ENCODE measurements around the gene SEPHS2. TPM values are rescaled to one million over a fixed set of nuclear protein-coding genes. Genes with fewer than 3 reads are reported as not detected.

The SEPHS2 gene
- total and polyA plus RNA-seq, 2 of the 8 experiments (the other 6 are each of a cell fraction or from before 2014, with no cell fraction given): 28.2 to 61.8 TPM

GRCh38 chr16:30491229-30491628, 45.6 kb upstream of the SEPHS2 start:
- no peak for TF ChIP-seq NRF1 (IDR thresholded peaks at IDR 0.05; ENCODE audit: low read depth, low read length)
- TF ChIP-seq BCL11A (IDR thresholded peaks at IDR 0.05; ENCODE audit: low read depth in 2 of 2, low read length in 2 of 2): no peak
- no peak for TF ChIP-seq EGR1 (IDR thresholded peaks at IDR 0.05; ENCODE audit: borderline replicate concordance, low read depth, low read length)
- no peak overlapping the region for H4K8ac ChIP-seq (ENCODE audit: extremely low read depth, insufficient read depth, low read length)
- no peak overlapping the region for H3K4me2 ChIP-seq (ENCODE audit: insufficient read depth in 1 of 2, low read depth in 2 of 2, low read length in 2 of 2)
- no peak overlapping the region for H2AK5ac ChIP-seq (ENCODE audit: low read depth, low read length)
- no peak overlapping the region for H4K91ac ChIP-seq (replicated peaks; ENCODE audit: insufficient read length, low read length)
- no peak overlapping the region for H4K5ac ChIP-seq (ENCODE audit: insufficient read length, low read depth, low read length)
- no peak overlapping the region for H2BK120ac ChIP-seq (replicated peaks; ENCODE audit: low read depth, low read length)
- no peak overlapping the region for H3K27ac ChIP-seq (ENCODE audit: low read depth, low read length)
- peaks cover 0 to 3% (median 1%) of the 10 kb centered on the region in 4 experiments; a peak in 1 of 7 replicates for H3K4me1 ChIP-seq (replicated peaks in 1 of 4; ENCODE audit: control insufficient read depth in 3 of 4, insufficient read depth in 4 of 4, low read length in 3 of 4)
- H3K79me1 ChIP-seq (ENCODE audit: low read depth, low read length): no peaks in the 10 kb centered on the region
- H4K20me1 ChIP-seq (replicated peaks in 1 of 2; ENCODE audit: control insufficient read depth in 1 of 2, insufficient read depth in 2 of 2, low read length in 2 of 2): no peaks in the 10 kb centered on the region
- no peak for DNase-seq (ENCODE audit: low read depth in 1 of 2, low spot score in 2 of 2)
- H2BK20ac ChIP-seq (ENCODE audit: low read length): no peak overlapping the region
- no peak overlapping the region for H2BK5ac ChIP-seq (ENCODE audit: low read depth, low read length)
- no peak overlapping the region for H3K18ac ChIP-seq (ENCODE audit: extremely low read depth, low read length)
- no peak overlapping the region for H3K9ac ChIP-seq (replicated peaks in 1 of 4; ENCODE audit: extremely low read depth in 1 of 4, low read depth in 3 of 4, low read length in 3 of 4)
- no peak overlapping the region for H3K23ac ChIP-seq (ENCODE audit: insufficient read length)
- H3K4ac ChIP-seq (replicated peaks; ENCODE audit: insufficient read length, low read depth, low read length): no peak overlapping the region
- no peak overlapping the region for H3K14ac ChIP-seq (ENCODE audit: insufficient read length)
- no peak overlapping the region for H2BK15ac ChIP-seq (ENCODE audit: low read length)
- H3K4me3 ChIP-seq (ENCODE audit: extremely low read depth in 1 of 4, insufficient read depth in 2 of 4, low read depth in 3 of 4, low read length in 4 of 4): no peak overlapping the region
- H3K79me2 ChIP-seq (ENCODE audit: control insufficient read depth in 1 of 2, insufficient read depth in 2 of 2, low read length in 2 of 2): no peaks in the 10 kb centered on the region
- H2BK12ac ChIP-seq (ENCODE audit: low read depth, low read length): no peak overlapping the region
- H2AFZ ChIP-seq (ENCODE audit: low read length): no peak overlapping the region
- no peaks in the 10 kb centered on the region for H3K23me2 ChIP-seq (ENCODE audit: low read depth, low read length)
- no peaks in the 10 kb centered on the region for H3K9me3 ChIP-seq (ENCODE audit: insufficient read depth in 2 of 2, low read depth in 1 of 2, low read length in 1 of 2)
- no peak overlapping the region for H3K56ac ChIP-seq (replicated peaks; ENCODE audit: insufficient read length, low read depth, low read length)
- ChIA-PET CTCF (ENCODE audit: partially characterized antibody) (interaction anchor here (0.7 to 2.7 kb wide), 7 partner anchors 9 to 124 kb away, joined by 3 to 12 read pairs (median 4); partner anchors contain the start of gene ZNF768), POLR2A (ENCODE audit: partially characterized antibody) (interaction anchor here (0.7 kb wide), 1 partner anchor 685 kb away, joined by 4 read pairs; the partner anchor contains the start of gene MAZ)
- no peak for FAIRE-seq
- whole genome bisulfite sequencing, 2 experiments (ENCODE audit: extremely low coverage in 1 of 2, insufficient coverage in 1 of 2, insufficient read length in 1 of 2, insufficient replicate concordance in 2 of 2, low coverage in 1 of 2, low lambda C conversion rate in 2 of 2, missing lambda C conversion rate in 1 of 2): 84% methylated on average over 4 of the region's 4 CpGs; no CpG with 5 or more reads in 1 of the 2 experiments
- H3K27me3 ChIP-seq (replicated peaks in 1 of 4; ENCODE audit: control insufficient read depth in 3 of 4, extremely low read depth in 1 of 4, insufficient read depth in 3 of 4, low read length in 3 of 4): peaks cover 0 to 2% (median 0%) of the 10 kb centered on the region in 4 experiments; a peak in 1 of 7 replicates
- H3K36me3 ChIP-seq (ENCODE audit: control insufficient read depth in 2 of 4, insufficient read depth in 4 of 4, low read length in 3 of 4): no peaks in the 10 kb centered on the region
